ENCODE results near the gene CLSTN2.

Gene CLSTN2

GRCh38 chr3:140529096-140529495 lies 594.1 kb downstream of the CLSTN2 start:
- DNase-seq, result no peak

- no peak for DNase-seq
Observed at GRCh38 chr3:140529558-140529957, 594.6 kb downstream of the CLSTN2 start.

GRCh38 chr3:140530131-140530530 lies 595.1 kb downstream of the CLSTN2 start:
- DNase-seq, result no peak

GRCh38 chr3:140530603-140531002 lies 595.6 kb downstream of the CLSTN2 start:
- no peak for DNase-seq

GRCh38 chr3:140532793-140533330 lies 597.9 kb downstream of the CLSTN2 start:
- no peak for DNase-seq

- no peak for DNase-seq
Observed at GRCh38 chr3:140536926-140537726, 602.1 kb downstream of the CLSTN2 start.

GRCh38 chr3:140537727-140538082 lies 602.7 kb downstream of the CLSTN2 start:
- no peak for DNase-seq

GRCh38 chr3:140540262-140540661 lies 605.3 kb downstream of the CLSTN2 start:
- no peak for DNase-seq

GRCh38 chr3:140541975-140542653 lies 607.1 kb downstream of the CLSTN2 start:
- DNase-seq, result no peak

GRCh38 chr3:140545197-140545596 lies 610.2 kb downstream of the CLSTN2 start:
- no peak for DNase-seq

GRCh38 chr3:140545756-140546155 lies 610.8 kb downstream of the CLSTN2 start:
- DNase-seq, result peak; percentile 7

- no peak for DNase-seq
Observed at GRCh38 chr3:140546649-140547048, 611.7 kb downstream of the CLSTN2 start.

GRCh38 chr3:140552403-140552802 lies 617.4 kb downstream of the CLSTN2 start:
- DNase-seq, result no peak

GRCh38 chr3:140552898-140553297 lies 617.9 kb downstream of the CLSTN2 start:
- no peak for DNase-seq

GRCh38 chr3:140553591-140553990 lies 618.6 kb downstream of the CLSTN2 start:
- DNase-seq, result no peak

- DNase-seq, result no peak
Observed at GRCh38 chr3:140555666-140556065, 620.7 kb downstream of the CLSTN2 start.

- DNase-seq, result no peak
Observed at GRCh38 chr3:140557476-140557875, 622.5 kb downstream of the CLSTN2 start.

- no peak for DNase-seq
Observed at GRCh38 chr3:140559546-140559945, 624.6 kb downstream of the CLSTN2 start.

GRCh38 chr3:140563206-140563760 lies 628.3 kb downstream of the CLSTN2 start:
- DNase-seq, result no peak

- no peak for DNase-seq
Observed at GRCh38 chr3:140568131-140568530, 633.1 kb downstream of the CLSTN2 start.

- no peak for DNase-seq
Observed at GRCh38 chr3:140568842-140569520, 634.0 kb downstream of the CLSTN2 start.

GRCh38 chr3:140570602-140571001 lies 635.6 kb downstream of the CLSTN2 start:
- no peak for DNase-seq

GRCh38 chr3:140571836-140572235 lies 636.9 kb downstream of the CLSTN2 start:
- DNase-seq, result no peak
